HepG2 (cell line): ENCODE data around the gene SPAG4. TPM values are rescaled to one million over a fixed set of nuclear protein-coding genes. Genes with fewer than 3 reads are reported as not detected.

Source experiments
- ARNT2 ChIP-seq: sonication (generic); formaldehyde crosslinking; IDR thresholded peaks from 2 replicates; pipeline ENCODE4 v1.8.0; 2022; ENCODE audit warnings: mild to moderate bottlenecking, low read depth, missing genetic modification reagents, moderate library complexity
- CENPX ChIP-seq: sonication (generic); formaldehyde crosslinking; IDR thresholded peaks from 2 replicates; pipeline ENCODE4 v1.9.0; 2021; ENCODE audit warnings: mild to moderate bottlenecking, missing genetic modification reagents, moderate library complexity
- ERF ChIP-seq: IDR thresholded peaks from 2 replicates; pipeline ENCODE4 v1.6.1; 2018; ENCODE audit warnings: missing biosample characterization, missing genetic modification reagents
- KAT7 ChIP-seq: IDR thresholded peaks from 2 replicates; pipeline ENCODE4 v1.6.1; 2018; ENCODE audit warnings: borderline replicate concordance, missing compliant biosample characterization
- PAXIP1 ChIP-seq: sonication (generic); formaldehyde crosslinking; conservative IDR thresholded peaks from 2 replicates; pipeline ENCODE4 v1.4.0; 2020; ENCODE audit warnings: mild to moderate bottlenecking, missing genetic modification reagents, moderate library complexity
- SMAD3 ChIP-seq: sonication (generic); formaldehyde crosslinking; IDR thresholded peaks from 2 replicates; pipeline ENCODE4 v1.4.0; 2020; ENCODE audit warnings: missing genetic modification reagents
- TAF15 ChIP-seq: fragments of 200-400 bp; formaldehyde crosslinking; IDR thresholded peaks from one replicate; pipeline ENCODE4 v1.6.1; 2018; ENCODE audit warnings: mild to moderate bottlenecking, low read depth, low read length; ENCODE audit not compliant: poor library complexity, severe bottlenecking
- TIGD3 ChIP-seq: sonication (generic); formaldehyde crosslinking; IDR thresholded peaks from 2 replicates; pipeline ENCODE4 v1.5.1; 2020; ENCODE audit warnings: mild to moderate bottlenecking, missing genetic modification reagents, borderline replicate concordance
- ZBTB26 ChIP-seq: IDR thresholded peaks from 2 replicates; pipeline ENCODE4 v1.6.1; 2016; ENCODE audit warnings: missing compliant biosample characterization, missing genetic modification reagents, borderline replicate concordance
- ZBTB7B ChIP-seq: sonication (generic); formaldehyde crosslinking; IDR thresholded peaks from 2 replicates; pipeline ENCODE4 v1.4.0; 2020; ENCODE audit warnings: missing genetic modification reagents
- ZNF367 ChIP-seq: sonication (generic); formaldehyde crosslinking; IDR thresholded peaks from 2 replicates; pipeline ENCODE4 v1.4.0; 2020; ENCODE audit warnings: missing genetic modification reagents, borderline replicate concordance
- ZNF446 ChIP-seq: sonication (generic); formaldehyde crosslinking; IDR thresholded peaks from 2 replicates; pipeline ENCODE4 v1.5.0; 2020; ENCODE audit warnings: mild to moderate bottlenecking, missing genetic modification reagents
- ZNF549 ChIP-seq: sonication (generic); formaldehyde crosslinking; IDR thresholded peaks from 2 replicates; pipeline ENCODE4 v1.5.0; 2020; ENCODE audit warnings: missing genetic modification reagents
- ZNF564 ChIP-seq: sonication (generic); formaldehyde crosslinking; IDR thresholded peaks from 2 replicates; pipeline ENCODE4 v1.8.1; 2023; ENCODE audit warnings: mild to moderate bottlenecking, missing genetic modification reagents
- ZNF646 ChIP-seq: sonication (generic); formaldehyde crosslinking; IDR thresholded peaks from 2 replicates; pipeline ENCODE4 v1.9.0; 2021; ENCODE audit warnings: mild to moderate bottlenecking, missing genetic modification reagents
- polyA plus RNA-seq, 8 experiments: library from polyadenylated mRNA; depleted of rRNA in 3 of 8; stranded (reverse) in 7 of 8; unstranded in 1 of 8; fragments of >200 nt; fragmentation: Illumina TruSeq in 4 of 8; extraction: Trizol in 4 of 8; gene quantifications; 2 replicates each; pipeline versions ENCODE4 v1.2.1 to v1.2.3, GENCODE V29; 2011 to 2016; ENCODE audit warnings: low read depth in 4 of 8, missing spikeins in 1 of 8, mixed read lengths in 1 of 8; ENCODE audit not compliant: insufficient read depth in 1 of 8
- total RNA-seq, 5 experiments: library from RNA; depleted of rRNA; stranded (reverse); fragments of >200 nt; fragmentation: Illumina TruSeq; extraction: Trizol; gene quantifications; 2 replicates each; pipeline ENCODE4 v1.2.3, GENCODE V29; 2016; ENCODE audit warnings: low read depth in 1 of 5

Gene SPAG4
- total and polyA plus RNA-seq, 2 of the 13 experiments (the other 11 are each of a cell fraction or from before 2014, with no cell fraction given): 5.8 to 137 TPM

- TF ChIP-seq ERF (CRISPR knock-in tag) (peak; percentile 95), TIGD3 (CRISPR knock-in tag) (no peak), TAF15 (peak; percentile 98), ZBTB7B (CRISPR knock-in tag) (peak; percentile 93), ARNT2 (peak; percentile 93), CENPX (CRISPR knock-in tag) (no peak), ZNF367 (CRISPR knock-in tag) (0 out of 2 replicates have a peak, but pooled peaks have one; percentile 61), ZNF646 (CRISPR knock-in tag) (no peak), ZNF549 (CRISPR knock-in tag) (0 out of 2 replicates have a peak, but pooled peaks have one; percentile 15), ZNF564 (CRISPR knock-in tag) (peak; percentile 96), KAT7 (CRISPR knock-in tag) (0 out of 2 replicates have a peak, but pooled peaks have one; percentile 47), ZBTB26 (CRISPR knock-in tag) (peak; percentile 84), ZNF446 (CRISPR knock-in tag) (peak; percentile 74; the same call in 1 of the 2 replicates), PAXIP1 (CRISPR knock-in tag) (peak; percentile 56), SMAD3 (peak; percentile 90)
Observed at GRCh38 chr20:35619196-35620095, 3.8 kb downstream of the SPAG4 start (continued).
